HG03575 (cell line): ENCODE data around the gene TBC1D3I.
"Not testable (repeated sequence)": the region's sequence is repeated elsewhere in the genome, so short reads cannot be mapped to it uniquely, and the experiment has no call there.

ENCODE experiments used
- ATAC-seq: cut with Tn5 transposase; IDR thresholded peaks from one replicate; pipeline ENCODE4 v1.9.1; 2021; ENCODE audit not compliant: unreplicated experiment, insufficient number of reproducible peaks, low FRiP score; ENCODE audit errors: extremely low read depth

Gene TBC1D3I

GRCh38 chr17:36264470-36264869, at the start of gene TBC1D3I:
Gene TBC1D3I, minus strand, starts transcription at chr17:36264570. Its CDS starts 1,585 bp downstream, at chr17:36262985.
- not testable (repeated sequence) for ATAC-seq

- not testable (repeated sequence) for ATAC-seq
These were observed 30.8 kb upstream of the TBC1D3I start for GRCh38 chr17:36295161-36295560.

GRCh38 chr17:36289965-36290612, 25.7 kb upstream of the TBC1D3I start:
- not testable (repeated sequence) for ATAC-seq

- not testable (repeated sequence) for ATAC-seq
These were observed 19.8 kb upstream of the TBC1D3I start for GRCh38 chr17:36284219-36284618.

GRCh38 chr17:36283256-36283655, 18.9 kb upstream of the TBC1D3I start:
- not testable (repeated sequence) for ATAC-seq

- ATAC-seq: not testable (repeated sequence)
These were observed 22.3 kb downstream of the TBC1D3I start for GRCh38 chr17:36242046-36242445.

GRCh38 chr17:36229644-36230043, 34.7 kb downstream of the TBC1D3I start:
- ATAC-seq: not testable (repeated sequence)

GRCh38 chr17:36222967-36223366, 41.4 kb downstream of the TBC1D3I start:
- ATAC-seq: not testable (repeated sequence)

GRCh38 chr17:36221581-36222100, 42.7 kb downstream of the TBC1D3I start:
- ATAC-seq: not testable (repeated sequence)

- ATAC-seq: not testable (repeated sequence)
These were observed 43.4 kb downstream of the TBC1D3I start for GRCh38 chr17:36220737-36221580.

GRCh38 chr17:36219556-36219955, 44.8 kb downstream of the TBC1D3I start:
- not testable (repeated sequence) for ATAC-seq

- ATAC-seq: not testable (repeated sequence)
These were observed 48.7 kb downstream of the TBC1D3I start for GRCh38 chr17:36215406-36216308.

- ATAC-seq: no peak
These were observed 49.5 kb downstream of the TBC1D3I start for GRCh38 chr17:36214918-36215317.

- no peak for ATAC-seq
These were observed 50.7 kb downstream of the TBC1D3I start for GRCh38 chr17:36213695-36214094.

GRCh38 chr17:36212966-36213365, 51.4 kb downstream of the TBC1D3I start:
- no peak for ATAC-seq

- no peak for ATAC-seq
These were observed 52.1 kb downstream of the TBC1D3I start for GRCh38 chr17:36212272-36212605.

GRCh38 chr17:36211484-36212271, 52.7 kb downstream of the TBC1D3I start:
- not testable (repeated sequence) for ATAC-seq
